GM12875 (cell line): ENCODE results near the gene WNK4.

Experiments used
- H3K4me3 ChIP-seq: one replicate; pipeline ENCODE4 v1.5.1; 2011; ENCODE audit warnings: low read depth, low read length, control low read depth
- CTCF ChIP-seq: IDR thresholded peaks from 2 replicates; pipeline ENCODE4 v1.5.1; 2011; ENCODE audit warnings: low read depth, mild to moderate bottlenecking, control low read depth, inconsistent platforms, low read length, moderate library complexity, borderline replicate concordance; ENCODE audit not compliant: insufficient read depth

The WNK4 gene

DNA sequence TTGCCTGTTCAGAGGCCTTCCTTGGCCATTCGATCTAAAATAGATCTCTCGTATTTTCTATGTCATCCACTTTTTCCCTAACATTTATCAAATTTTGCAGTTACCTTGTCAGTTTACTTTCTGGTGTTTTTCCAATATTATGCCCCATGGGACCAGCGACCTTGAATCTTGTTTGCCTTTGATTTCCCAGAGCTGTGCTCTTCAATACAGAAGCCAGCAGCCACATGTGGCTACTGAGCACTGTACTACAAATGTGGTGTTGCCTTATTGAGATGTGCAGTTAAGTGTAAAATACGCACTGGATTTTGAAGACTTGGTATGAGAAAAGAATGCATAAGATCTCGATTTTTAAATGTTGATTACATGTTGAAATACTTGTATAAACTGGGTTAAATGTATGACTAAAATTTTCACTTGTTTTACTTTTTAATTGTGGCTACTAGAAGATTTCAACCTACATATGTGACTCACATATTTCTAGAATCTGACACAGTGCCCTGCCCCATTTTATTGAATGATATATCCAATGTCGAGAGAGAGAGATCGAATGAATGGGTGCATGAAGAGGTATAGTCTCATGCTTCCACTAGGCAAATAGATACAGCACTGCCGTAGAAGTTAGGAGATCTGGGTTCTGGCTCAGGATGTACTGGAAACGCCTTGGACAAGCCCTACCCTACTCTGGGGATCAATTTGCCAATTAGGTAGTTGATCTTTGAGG is 52.0 kb downstream of the WNK4 start:
- peak overlapping the region; percentile 92 for H3K4me3 ChIP-seq
- no peak for TF ChIP-seq CTCF

GRCh38 chr17:42832934-42833766 is 52.7 kb downstream of the WNK4 start, which contains the start of gene PSME3:
TSS of gene PSME3 (plus strand) at chr17:42833397. CDS start at chr17:42833632, 235 bp downstream.
- TF ChIP-seq CTCF, result no peak
- H3K4me3 ChIP-seq, result peak within 1 kb of the TSS; percentile 92

DNA sequence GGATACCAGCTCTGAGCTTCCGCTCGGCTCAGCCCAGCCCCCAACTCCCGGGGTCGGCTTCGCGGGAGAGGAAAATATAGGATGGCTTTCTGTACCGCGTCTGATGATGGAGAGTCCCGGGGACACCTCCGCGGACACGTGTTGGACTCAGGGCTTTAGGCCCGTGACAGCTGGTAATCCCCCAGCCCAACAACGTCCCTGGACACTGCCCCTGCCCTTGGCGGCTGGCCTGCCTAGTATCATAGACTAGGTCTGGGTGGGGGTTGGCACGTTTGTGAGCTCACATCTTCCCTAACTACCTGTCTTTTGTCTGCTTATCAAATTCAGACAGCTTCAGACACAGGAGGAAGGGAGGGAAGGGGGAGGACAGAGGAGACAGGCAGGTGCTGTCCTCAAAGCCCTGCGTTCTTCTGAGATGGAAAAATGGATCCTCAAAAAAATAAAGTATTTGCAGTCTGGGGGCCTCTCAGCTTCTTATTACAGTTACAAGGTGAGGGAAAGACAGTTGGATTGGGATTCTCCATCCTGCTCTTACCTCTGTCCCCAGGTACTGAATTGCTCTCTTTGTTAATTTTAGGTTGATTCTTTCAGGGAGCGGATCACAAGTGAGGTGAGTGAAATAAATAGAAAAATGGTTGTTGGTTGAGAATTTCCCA is 53.5 kb downstream of the WNK4 start:
- no peak for TF ChIP-seq CTCF
- peak overlapping the region; percentile 92 for H3K4me3 ChIP-seq

DNA sequence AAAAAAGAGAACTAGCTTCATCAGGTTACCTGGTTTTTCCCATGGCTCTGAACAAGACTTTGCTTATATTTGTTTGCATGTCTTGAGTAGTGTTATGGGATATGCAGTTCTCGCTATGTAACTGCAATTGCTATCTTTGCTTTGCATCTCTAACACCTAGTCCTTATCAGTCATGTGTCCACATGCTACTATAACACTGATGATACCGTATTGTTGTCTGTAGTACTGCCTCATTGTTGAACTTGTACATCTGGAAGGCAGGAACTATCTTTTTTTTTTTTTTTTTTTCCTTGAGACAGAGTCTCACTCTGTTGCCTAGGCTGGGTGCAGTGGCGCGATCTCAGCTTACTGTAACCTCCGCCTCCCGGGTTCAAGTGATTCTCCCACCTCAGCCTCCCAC is 55.3 kb downstream of the WNK4 start:
- no peak overlapping the region for H3K4me3 ChIP-seq
- no peak for TF ChIP-seq CTCF

DNA sequence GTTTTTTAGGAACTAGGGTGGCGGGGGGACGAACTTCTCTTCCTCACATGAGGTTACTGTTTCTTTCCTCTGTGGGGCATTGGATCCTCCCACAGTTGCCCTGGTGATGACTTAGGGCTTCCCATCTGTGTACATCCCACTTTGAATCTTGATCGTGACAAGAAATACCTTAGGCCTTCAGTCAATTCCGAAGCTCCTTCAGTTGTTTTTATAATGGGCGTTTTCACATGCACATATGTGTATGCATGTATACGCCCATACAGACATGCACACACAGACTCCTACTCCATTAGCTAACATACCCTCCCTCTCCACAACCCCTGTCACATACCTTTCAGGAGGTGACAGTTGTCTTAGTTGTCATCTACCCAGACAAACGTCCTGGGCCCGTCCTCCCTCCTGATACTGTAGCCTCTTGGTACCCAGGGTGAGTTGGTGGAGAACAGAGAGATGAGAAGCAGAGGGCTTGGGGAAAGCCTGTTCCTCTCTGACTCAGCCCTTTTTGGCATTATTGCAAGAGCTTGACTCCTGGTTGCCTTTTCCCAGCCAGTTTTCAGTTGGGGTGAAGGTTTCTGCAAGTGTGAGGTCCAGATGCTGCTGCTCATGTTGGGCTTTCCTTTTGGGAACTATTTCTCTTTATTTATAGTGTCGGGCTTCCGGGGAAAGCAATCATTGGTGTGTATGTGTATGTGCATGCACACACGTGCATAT is 61.7 kb downstream of the WNK4 start:
- H3K4me3 ChIP-seq, result no peak overlapping the region
- TF ChIP-seq CTCF, result no peak

- H3K4me3 ChIP-seq, result no peak overlapping the region
- TF ChIP-seq CTCF, result peak; percentile 79
These were observed 63.0 kb downstream of the WNK4 start for GRCh38 chr17:42843358-42843934.
